Activated T-cell treated with anti-CD3 and anti-CD28 coated beads for 1 hour (primary cell): ENCODE measurements around the gene ERG28.
A peak's percentile ranks its signal among the peaks of the same experiment; 100 is the strongest.
"Not testable (repeated sequence)": the region's sequence is repeated elsewhere in the genome, so short reads cannot be mapped to it uniquely, and the experiment has no call there.

ENCODE experiments used
- DNase-seq: peaks from one replicate; pipeline ENCODE4 v3.0.0-alpha.2; 2020; ENCODE audit warnings: low read depth

Gene ERG28

GRCh38 chr14:75660630-75661498 is at the start of gene ERG28, which contains the start of gene TTLL5:
ERG28 (minus strand) TSS chr14:75660876; CDS start chr14:75657502, 3,374 bp downstream.
TTLL5 (plus strand) TSS chr14:75661246; CDS start chr14:75663150, 1,904 bp downstream.
- DNase-seq, result peak; percentile 92

- DNase-seq, result peak; percentile 37
Observed at GRCh38 chr14:75709207-75709812, 48.6 kb upstream of the ERG28 start.

GRCh38 chr14:75705014-75705413 is 44.3 kb upstream of the ERG28 start:
- DNase-seq, result no peak

GRCh38 chr14:75703467-75703866 is 42.8 kb upstream of the ERG28 start:
- DNase-seq, result no peak

- no peak for DNase-seq
Observed at GRCh38 chr14:75702616-75703261, 42.1 kb upstream of the ERG28 start.

GRCh38 chr14:75702122-75702521 is 41.4 kb upstream of the ERG28 start:
- DNase-seq, result no peak

GRCh38 chr14:75700295-75700694 is 39.6 kb upstream of the ERG28 start:
- DNase-seq, result no peak

- no peak for DNase-seq
Observed at GRCh38 chr14:75699331-75699730, 38.7 kb upstream of the ERG28 start.

- DNase-seq, result no peak
Observed at GRCh38 chr14:75697918-75698317, 37.2 kb upstream of the ERG28 start.

GRCh38 chr14:75697386-75697785 is 36.7 kb upstream of the ERG28 start:
- no peak for DNase-seq

- DNase-seq, result not testable (repeated sequence)
Observed at GRCh38 chr14:75695025-75695424, 34.3 kb upstream of the ERG28 start.

- no peak for DNase-seq
Observed at GRCh38 chr14:75690010-75690409, 29.3 kb upstream of the ERG28 start.

- DNase-seq, result no peak
Observed at GRCh38 chr14:75689012-75689411, 28.3 kb upstream of the ERG28 start.

GRCh38 chr14:75685910-75686309 is 25.2 kb upstream of the ERG28 start:
- DNase-seq, result no peak

GRCh38 chr14:75675265-75675960 is 14.7 kb upstream of the ERG28 start:
- DNase-seq, result no peak

GRCh38 chr14:75673345-75674035 is 12.8 kb upstream of the ERG28 start:
- DNase-seq, result no peak

- no peak for DNase-seq
Observed at GRCh38 chr14:75672605-75673192, 12.0 kb upstream of the ERG28 start.

- DNase-seq, result no peak
Observed at GRCh38 chr14:75667099-75667765, 6.6 kb upstream of the ERG28 start.

GRCh38 chr14:75662966-75663365 is 2.3 kb upstream of the ERG28 start:
- DNase-seq, result no peak

GRCh38 chr14:75661499-75661814 is 781 bp upstream of the ERG28 start:
- DNase-seq, result no peak

GRCh38 chr14:75660238-75660629 is 442 bp downstream of the ERG28 start:
- DNase-seq, result no peak
